ENCODE measurements around the gene PRMT1. TPM values are rescaled to one million over a fixed set of nuclear protein-coding genes. Genes with fewer than 3 reads are reported as not detected.

PRMT1 gene
- total and polyA plus RNA-seq, 2 donors (not counting 1 experiment from before 2014, with no cell fraction given) = 184 to 298 TPM

- peaks cover 4% of the 10 kb centered on the region for H3K4me1 ChIP-seq (ENCODE audit: control insufficient read depth, extremely low read depth, insufficient read depth, low read length)
- no peak overlapping the region for H3K4me3 ChIP-seq (replicated peaks in 1 of 4; ENCODE audit: control extremely low read depth in 1 of 4, insufficient read depth in 1 of 4, low read depth in 3 of 4, low read length in 4 of 4)
- DNase-seq (ENCODE audit: low read depth in 2 of 2) = no peak
- TF ChIP-seq EZH2 (IDR thresholded peaks at IDR 0.05; ENCODE audit: low read length, missing control alignments) (no peak), CTCF (conservative IDR thresholded peaks at IDR 0.05 in 1 of 2, IDR thresholded peaks at IDR 0.05 in 1 of 2; ENCODE audit: low read depth in 1 of 2, low read length in 2 of 2) (no peak)
- H3K27me3 ChIP-seq (ENCODE audit: control insufficient read depth, insufficient read depth, low read length) = no peaks in the 10 kb centered on the region
- H3K27ac ChIP-seq (ENCODE audit: insufficient read depth, low read length) = no peak overlapping the region
- no peak overlapping the region for H3K9ac ChIP-seq (ENCODE audit: insufficient read depth, low read length)
- peaks cover 58% of the 10 kb centered on the region for H3K79me2 ChIP-seq (ENCODE audit: control insufficient read depth, insufficient read depth, low read length)
- no peaks in the 10 kb centered on the region for H4K20me1 ChIP-seq (ENCODE audit: control insufficient read depth, extremely low read depth, insufficient read depth, low read length)
- H2AFZ ChIP-seq (ENCODE audit: low read length) = no peak overlapping the region
- H3K36me3 ChIP-seq (ENCODE audit: control insufficient read depth, insufficient read depth, low read length) = peaks cover 20% of the 10 kb centered on the region
- H3K9me3 ChIP-seq (ENCODE audit: control insufficient read depth, insufficient read depth, low read depth, low read length) = no peaks in the 10 kb centered on the region
- no peak overlapping the region for H3K4me2 ChIP-seq (ENCODE audit: extremely low read depth, insufficient read depth, low read length)
Observed at GRCh38 chr19:49645592-49645991, 31.5 kb upstream of the PRMT1 start.

DNA sequence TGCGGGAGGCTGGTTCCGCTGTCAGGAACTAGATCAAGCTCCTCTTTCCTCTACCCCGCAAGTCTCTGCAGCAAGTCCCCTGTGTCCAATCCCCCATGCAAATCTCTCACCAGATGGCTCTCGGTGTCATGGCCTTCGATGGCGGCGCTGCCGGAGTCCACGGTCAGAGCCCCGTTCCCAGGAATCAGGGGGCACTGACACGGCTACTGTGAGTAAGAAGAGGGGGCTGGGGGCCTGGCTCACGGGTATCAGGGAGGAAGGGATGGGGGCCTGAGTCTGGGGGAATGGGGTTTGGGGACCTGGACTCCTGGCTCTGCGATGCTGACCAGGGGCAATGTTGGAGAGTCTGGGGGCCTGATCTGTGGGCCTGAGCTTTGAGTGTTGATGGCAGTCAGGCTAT lies 31.1 kb upstream of the PRMT1 start:
- peaks cover 21% of the 10 kb centered on the region for H3K36me3 ChIP-seq (ENCODE audit: control insufficient read depth, insufficient read depth, low read length)
- H3K79me2 ChIP-seq (ENCODE audit: control insufficient read depth, insufficient read depth, low read length) = peaks cover 58% of the 10 kb centered on the region
- H2AFZ ChIP-seq (ENCODE audit: low read length) = no peak overlapping the region
- no peaks in the 10 kb centered on the region for H4K20me1 ChIP-seq (ENCODE audit: control insufficient read depth, extremely low read depth, insufficient read depth, low read length)
- no peaks in the 10 kb centered on the region for H3K27me3 ChIP-seq (ENCODE audit: control insufficient read depth, insufficient read depth, low read length)
- no peak overlapping the region for H3K27ac ChIP-seq (ENCODE audit: insufficient read depth, low read length)
- no peak overlapping the region for H3K4me3 ChIP-seq (replicated peaks in 1 of 4; ENCODE audit: control extremely low read depth in 1 of 4, insufficient read depth in 1 of 4, low read depth in 3 of 4, low read length in 4 of 4)
- TF ChIP-seq CTCF (conservative IDR thresholded peaks at IDR 0.05 in 1 of 2, IDR thresholded peaks at IDR 0.05 in 1 of 2; ENCODE audit: low read depth in 1 of 2, low read length in 2 of 2) (no peak), EZH2 (IDR thresholded peaks at IDR 0.05; ENCODE audit: low read length, missing control alignments) (no peak)
- H3K4me2 ChIP-seq (ENCODE audit: extremely low read depth, insufficient read depth, low read length) = no peak overlapping the region
- no peak for DNase-seq (ENCODE audit: low read depth in 2 of 2)
- H3K4me1 ChIP-seq (ENCODE audit: control insufficient read depth, extremely low read depth, insufficient read depth, low read length) = peaks cover 4% of the 10 kb centered on the region
- no peak overlapping the region for H3K9ac ChIP-seq (ENCODE audit: insufficient read depth, low read length)
- no peaks in the 10 kb centered on the region for H3K9me3 ChIP-seq (ENCODE audit: control insufficient read depth, insufficient read depth, low read depth, low read length)

GRCh38 chr19:49646586-49646985 lies 30.5 kb upstream of the PRMT1 start:
- Histone ChIP-seq H3K4me1 (ENCODE audit: control insufficient read depth, extremely low read depth, insufficient read depth, low read length) (peaks cover 4% of the 10 kb centered on the region), H3K27me3 (ENCODE audit: control insufficient read depth, insufficient read depth, low read length) (no peaks in the 10 kb centered on the region), H3K4me3 (replicated peaks in 1 of 4; ENCODE audit: control extremely low read depth in 1 of 4, insufficient read depth in 1 of 4, low read depth in 3 of 4, low read length in 4 of 4) (no peak overlapping the region), H2AFZ (ENCODE audit: low read length) (no peak overlapping the region), H3K9ac (ENCODE audit: insufficient read depth, low read length) (no peak overlapping the region), H3K4me2 (ENCODE audit: extremely low read depth, insufficient read depth, low read length) (no peak overlapping the region), H3K9me3 (ENCODE audit: control insufficient read depth, insufficient read depth, low read depth, low read length) (no peaks in the 10 kb centered on the region), H3K27ac (ENCODE audit: insufficient read depth, low read length) (no peak overlapping the region), H4K20me1 (ENCODE audit: control insufficient read depth, extremely low read depth, insufficient read depth, low read length) (no peaks in the 10 kb centered on the region), H3K36me3 (ENCODE audit: control insufficient read depth, insufficient read depth, low read length) (peaks cover 25% of the 10 kb centered on the region), H3K79me2 (ENCODE audit: control insufficient read depth, insufficient read depth, low read length) (peaks cover 58% of the 10 kb centered on the region)
- no peak for DNase-seq (ENCODE audit: low read depth in 2 of 2)
- TF ChIP-seq EZH2 (IDR thresholded peaks at IDR 0.05; ENCODE audit: low read length, missing control alignments) (no peak), CTCF (conservative IDR thresholded peaks at IDR 0.05 in 1 of 2, IDR thresholded peaks at IDR 0.05 in 1 of 2; ENCODE audit: low read depth in 1 of 2, low read length in 2 of 2) (no peak)

Measured in fibroblast of lung (primary cell).